ENCODE data around the gene ZNF438.

DNA sequence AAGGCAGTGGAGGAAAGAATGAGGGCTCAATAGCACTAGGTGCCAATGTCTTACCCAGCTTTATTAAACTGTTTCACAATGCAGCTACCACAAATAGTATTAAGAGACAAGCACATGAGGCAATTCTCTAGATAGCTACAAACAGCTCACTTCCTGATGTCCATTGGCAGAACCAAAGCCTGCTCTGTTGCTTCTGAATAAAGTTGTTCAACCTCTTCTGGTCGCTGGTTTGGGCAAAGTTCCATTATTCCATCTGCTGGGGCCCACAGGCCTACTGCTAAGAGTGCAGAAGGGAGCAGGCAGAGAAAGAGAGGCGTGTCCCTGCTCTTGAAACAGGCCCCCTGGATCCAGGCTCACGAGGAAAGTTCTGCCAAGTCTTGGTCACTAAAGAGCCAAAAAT, 173.9 kb downstream of the ZNF438 start:
- TF ChIP-seq, protein P1, sequence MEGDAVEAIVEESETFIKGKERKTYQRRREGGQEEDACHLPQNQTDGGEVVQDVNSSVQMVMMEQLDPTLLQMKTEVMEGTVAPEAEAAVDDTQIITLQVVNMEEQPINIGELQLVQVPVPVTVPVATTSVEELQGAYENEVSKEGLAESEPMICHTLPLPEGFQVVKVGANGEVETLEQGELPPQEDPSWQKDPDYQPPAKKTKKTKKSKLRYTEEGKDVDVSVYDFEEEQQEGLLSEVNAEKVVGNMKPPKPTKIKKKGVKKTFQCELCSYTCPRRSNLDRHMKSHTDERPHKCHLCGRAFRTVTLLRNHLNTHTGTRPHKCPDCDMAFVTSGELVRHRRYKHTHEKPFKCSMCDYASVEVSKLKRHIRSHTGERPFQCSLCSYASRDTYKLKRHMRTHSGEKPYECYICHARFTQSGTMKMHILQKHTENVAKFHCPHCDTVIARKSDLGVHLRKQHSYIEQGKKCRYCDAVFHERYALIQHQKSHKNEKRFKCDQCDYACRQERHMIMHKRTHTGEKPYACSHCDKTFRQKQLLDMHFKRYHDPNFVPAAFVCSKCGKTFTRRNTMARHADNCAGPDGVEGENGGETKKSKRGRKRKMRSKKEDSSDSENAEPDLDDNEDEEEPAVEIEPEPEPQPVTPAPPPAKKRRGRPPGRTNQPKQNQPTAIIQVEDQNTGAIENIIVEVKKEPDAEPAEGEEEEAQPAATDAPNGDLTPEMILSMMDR (conservative IDR thresholded peaks at IDR 0.05 in 1 of 2, IDR thresholded peaks at IDR 0.05 in 1 of 2; ENCODE audit: low read depth in 1 of 2, low read length in 2 of 2) = no peak
- TF ChIP-seq EZH2 (IDR thresholded peaks at IDR 0.05; ENCODE audit: low read length, missing control alignments) = no peak
